Testis (tissue), 3 donors: ENCODE data around the gene TRMT61A. TPM values are rescaled to one million over a fixed set of nuclear protein-coding genes. Genes with fewer than 3 reads are reported as not detected.
A peak's percentile ranks its signal among the peaks of the same experiment; 100 is the strongest.

Experiments used
- DNase-seq: peaks from one replicate; pipeline ENCODE4 v3.0.0-alpha.2; 2019
- H3K27ac ChIP-seq, 2 donors: fragments of 200-600 bp; sonication (generic); one replicate each; pipeline ENCODE4 v1.5.1; 2019
- H3K27me3 ChIP-seq: fragments of 200-600 bp; sonication (generic); one replicate; pipeline ENCODE4 v1.5.1; 2019
- H3K36me3 ChIP-seq: fragments of 200-600 bp; sonication (generic); one replicate; pipeline ENCODE4 v1.5.1; 2017; ENCODE audit warnings: low read depth; ENCODE audit errors: missing control alignments
- H3K4me1 ChIP-seq: fragments of 200-600 bp; sonication (generic); one replicate; pipeline ENCODE4 v1.5.1; 2019
- H3K4me3 ChIP-seq, 2 donors: fragments of 200-600 bp; sonication (generic); one replicate each; pipeline ENCODE4 v1.5.1; 2017 to 2019
- H3K9me3 ChIP-seq: fragments of 200-600 bp; sonication (generic); one replicate; pipeline ENCODE4 v1.5.1; 2017
- POLR2A ChIP-seq: fragments of 450-650 bp; IDR thresholded peaks from one replicate; pipeline ENCODE4 v1.6.1; 2017; ENCODE audit warnings: antibody characterized with exemption, mild to moderate bottlenecking, moderate library complexity
- WGBS, 2 donors: methylation state at CpG; one replicate each; pipeline ENCODE4 v1.1.5; 2018; 5-methylcytosine and 5-hydroxymethylcytosine counted together
- intact Hi-C: fragments of 100-400 bp; cut with DNase I; formaldehyde crosslinking; loops from one replicate; pipeline ENCODE4 v1.15.1; 2023; ENCODE audit warnings: low total_unique reads
- polyA plus RNA-seq: library from polyadenylated mRNA; stranded (reverse); fragments of 350-450 nt; fragmentation: Illumina TruSeq; extraction: RNeasy Lipid Tissue Mini Kit (QIAGEN cat#74804); gene quantifications from one replicate; pipeline ENCODE4 v1.2.3, GENCODE V29; 2014; ENCODE audit warnings: low read depth, low replicate concordance; ENCODE audit not compliant: insufficient read depth
- total RNA-seq, 2 donors: library from RNA; depleted of rRNA; stranded (reverse); fragments of >200 nt; gene quantifications; one replicate each; pipeline ENCODE4 v1.2.3, GENCODE V29; 2016
- TF ChIP-seq, protein P1 (sequence below), 3 experiments: fragments of 450-650 bp in 2 of 3; fragments of 200-600 bp in 1 of 3; sonication (generic) in 1 of 3; IDR thresholded peaks; one replicate each; pipeline ENCODE4 v1.5.1; 2016 to 2019; ENCODE audit warnings: antibody characterized with exemption in 3 of 3, mild to moderate bottlenecking in 2 of 3, moderate library complexity in 1 of 3

Gene TRMT61A
- total and polyA plus RNA-seq, 3 donors from 2014 or later, result 12.1 to 29.8 (median 19.1) TPM

DNA sequence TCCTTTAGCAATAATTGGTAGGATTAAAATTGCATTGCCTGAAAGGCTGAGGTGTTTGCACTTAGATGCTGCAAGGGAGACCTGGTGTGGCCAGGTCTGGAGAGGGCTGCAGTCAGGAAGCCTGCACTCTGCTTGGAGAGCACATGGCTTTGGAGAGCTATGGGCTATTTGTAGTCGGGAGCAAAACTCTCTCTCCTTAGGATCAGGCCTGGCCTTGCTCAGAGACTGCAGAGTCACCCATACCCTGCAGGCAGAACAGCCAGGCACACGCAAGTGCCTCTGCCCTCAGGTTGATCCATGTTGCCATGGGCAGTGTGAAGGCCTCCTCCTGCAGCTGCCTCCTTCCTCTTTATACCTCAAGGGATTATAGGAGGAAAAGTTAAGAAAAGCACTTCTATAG lies 33.1 kb upstream of the TRMT61A start:
- Histone ChIP-seq H3K4me3 (no peak overlapping the region), H3K27me3 (no peaks in the 10 kb centered on the region), H3K9me3 (no peaks in the 10 kb centered on the region), H3K4me1 (peaks cover 16% of the 10 kb centered on the region), H3K27ac (no peak overlapping the region), H3K36me3 (no peaks in the 10 kb centered on the region)
- no peak for DNase-seq
- no peak for TF ChIP-seq POLR2A
- TF ChIP-seq, protein P1, sequence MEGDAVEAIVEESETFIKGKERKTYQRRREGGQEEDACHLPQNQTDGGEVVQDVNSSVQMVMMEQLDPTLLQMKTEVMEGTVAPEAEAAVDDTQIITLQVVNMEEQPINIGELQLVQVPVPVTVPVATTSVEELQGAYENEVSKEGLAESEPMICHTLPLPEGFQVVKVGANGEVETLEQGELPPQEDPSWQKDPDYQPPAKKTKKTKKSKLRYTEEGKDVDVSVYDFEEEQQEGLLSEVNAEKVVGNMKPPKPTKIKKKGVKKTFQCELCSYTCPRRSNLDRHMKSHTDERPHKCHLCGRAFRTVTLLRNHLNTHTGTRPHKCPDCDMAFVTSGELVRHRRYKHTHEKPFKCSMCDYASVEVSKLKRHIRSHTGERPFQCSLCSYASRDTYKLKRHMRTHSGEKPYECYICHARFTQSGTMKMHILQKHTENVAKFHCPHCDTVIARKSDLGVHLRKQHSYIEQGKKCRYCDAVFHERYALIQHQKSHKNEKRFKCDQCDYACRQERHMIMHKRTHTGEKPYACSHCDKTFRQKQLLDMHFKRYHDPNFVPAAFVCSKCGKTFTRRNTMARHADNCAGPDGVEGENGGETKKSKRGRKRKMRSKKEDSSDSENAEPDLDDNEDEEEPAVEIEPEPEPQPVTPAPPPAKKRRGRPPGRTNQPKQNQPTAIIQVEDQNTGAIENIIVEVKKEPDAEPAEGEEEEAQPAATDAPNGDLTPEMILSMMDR (IDR thresholded peaks at IDR 0.05), result no peak
- 81 to 100% methylated on average over 1 to 2 of the region's 2 CpGs for WGBS, 2 donors
- intact Hi-C loops, result loop anchor here (10.0 kb wide), 1 partner anchor 111 kb away; the partner anchor contains the start of gene MARK3

DNA sequence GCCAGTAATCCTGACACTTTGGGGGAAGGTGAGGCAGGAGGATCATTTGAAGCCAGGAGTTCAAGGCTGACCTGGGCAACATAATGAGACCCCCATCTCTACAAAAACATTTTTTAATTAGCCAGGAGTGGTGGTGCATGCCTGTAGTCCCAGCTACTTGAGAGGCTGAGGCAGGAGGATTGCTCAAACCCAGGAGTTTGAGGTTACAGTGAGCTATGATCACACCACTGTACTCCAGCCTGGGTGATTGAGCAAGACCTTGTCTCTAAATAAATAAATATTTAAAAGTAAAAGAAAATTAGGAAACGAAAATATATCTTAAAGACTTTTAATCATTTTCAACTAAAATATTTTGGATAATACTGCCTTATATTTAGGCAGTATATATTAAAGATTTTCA lies 32.2 kb upstream of the TRMT61A start:
- peaks cover 12% of the 10 kb centered on the region for H3K4me1 ChIP-seq
- intact Hi-C loops, result loop anchor here (10.0 kb wide), 1 partner anchor 112 kb away; the partner anchor contains the start of gene MARK3
- no peaks in the 10 kb centered on the region for H3K9me3 ChIP-seq
- WGBS, 2 donors, result 0 to 2% methylated on average over 1 of the region's 1 CpG
- no peak for TF ChIP-seq POLR2A
- TF ChIP-seq, protein P1 (IDR thresholded peaks at IDR 0.05), result no peak
- DNase-seq, result no peak
- no peak overlapping the region for H3K27ac ChIP-seq
- no peaks in the 10 kb centered on the region for H3K36me3 ChIP-seq
- H3K27me3 ChIP-seq, result no peaks in the 10 kb centered on the region
- no peak overlapping the region for H3K4me3 ChIP-seq

DNA sequence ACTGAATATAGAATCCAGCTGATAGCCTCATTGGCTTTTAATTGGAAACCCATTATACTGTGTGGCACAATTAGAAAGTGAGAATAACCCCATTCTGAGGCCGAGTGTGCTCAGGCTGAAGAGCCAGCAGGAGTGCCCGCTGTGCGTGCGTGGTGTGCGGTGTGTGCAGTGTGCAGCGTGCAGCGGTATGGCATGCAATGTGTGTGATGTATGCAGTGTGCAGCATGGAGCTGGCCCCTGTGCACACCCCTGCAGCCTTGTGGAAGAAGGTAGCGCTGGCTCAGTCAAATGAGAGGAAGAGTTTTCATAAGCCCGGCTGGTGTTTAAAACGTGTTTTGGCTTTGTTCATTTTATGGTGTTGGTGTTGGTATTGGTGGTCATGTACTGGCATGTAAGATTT lies 29.3 kb upstream of the TRMT61A start:
- WGBS, 2 donors, result 74 to 78% methylated on average over 10 of the region's 10 CpGs
- Histone ChIP-seq H3K27ac (no peak overlapping the region), H3K4me1 (peaks cover 7% of the 10 kb centered on the region), H3K9me3 (no peaks in the 10 kb centered on the region), H3K36me3 (no peaks in the 10 kb centered on the region), H3K27me3 (no peaks in the 10 kb centered on the region), H3K4me3 (no peak overlapping the region)
- no peak for DNase-seq
- no peak for TF ChIP-seq POLR2A
- TF ChIP-seq, protein P1 (IDR thresholded peaks at IDR 0.05), result no peak
- intact Hi-C loops, result loop anchor here (10.0 kb wide), 2 partner anchors 55 to 115 kb away; partner anchors contain the start of gene MARK3

DNA sequence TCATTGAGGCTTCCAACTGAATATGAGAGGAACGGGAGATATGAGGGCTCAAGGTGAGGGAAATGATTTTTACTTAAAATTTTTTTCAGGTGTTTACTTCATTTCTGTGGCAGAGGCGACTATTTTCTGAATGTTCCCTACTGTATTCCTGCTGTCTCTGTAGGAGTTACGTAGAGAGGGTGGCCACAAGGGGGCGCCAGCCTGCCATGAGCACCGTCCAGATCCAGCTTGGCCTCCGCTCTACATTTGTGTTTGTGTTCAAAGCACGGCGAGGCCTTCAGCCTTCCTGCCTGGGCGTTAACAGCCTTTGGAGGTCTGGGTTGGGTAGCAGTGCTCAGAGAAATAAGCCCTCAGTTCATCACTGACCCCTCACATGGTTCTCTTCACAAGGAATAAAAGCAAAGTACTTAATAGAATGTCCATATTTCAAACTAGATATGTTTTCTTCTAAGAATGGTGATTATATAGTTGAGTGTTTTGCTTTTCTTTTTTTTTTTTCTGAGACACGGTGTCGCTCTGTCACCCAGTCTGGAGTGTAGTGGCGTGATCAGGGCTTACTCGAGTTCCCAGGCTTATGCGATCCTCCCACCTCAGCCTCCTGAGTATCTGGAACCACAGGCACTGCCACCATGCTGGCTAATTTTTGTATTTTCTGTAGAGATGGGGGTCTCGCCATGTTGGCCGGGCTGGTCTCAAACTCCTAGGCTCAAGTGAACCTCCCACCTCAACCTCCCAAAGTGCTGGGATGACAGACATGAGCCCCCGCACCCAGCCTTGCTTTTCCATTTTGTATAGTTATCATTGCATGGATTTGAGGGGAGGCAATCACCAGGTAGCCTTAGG lies 28.6 kb upstream of the TRMT61A start:
- H3K9me3 ChIP-seq, result no peaks in the 10 kb centered on the region
- H3K36me3 ChIP-seq, result no peaks in the 10 kb centered on the region
- no peak overlapping the region for H3K4me3 ChIP-seq
- peaks cover 7% of the 10 kb centered on the region for H3K4me1 ChIP-seq
- peak; percentile 98 for DNase-seq
- intact Hi-C loops, result loop anchor here (10.0 kb wide), 1 partner anchor 54 kb away; no protein-coding TSS in a partner anchor
- WGBS, 2 donors, result 48 to 49% methylated on average over 17 of the region's 17 CpGs
- no peaks in the 10 kb centered on the region for H3K27me3 ChIP-seq
- TF ChIP-seq, protein P1 (IDR thresholded peaks at IDR 0.05), result peak; percentile 93 to 96 (median 94)
- no peak for TF ChIP-seq POLR2A
- peak overlapping the region; percentile 64 to 65 for H3K27ac ChIP-seq
